Neural progenitor cell (in vitro differentiated cells): ENCODE measurements around the gene PPM1K.

Experiments
- CTCF ChIP-seq: fragments of 200-600 bp; sonication (generic); IDR thresholded peaks from 2 replicates; pipeline ENCODE4 v1.5.1; 2017; ENCODE audit warnings: antibody characterized with exemption, mild to moderate bottlenecking
- EZH2 ChIP-seq: fragments of 200-600 bp; sonication (generic); IDR thresholded peaks from 2 replicates; pipeline ENCODE4 v1.6.1; 2017; ENCODE audit warnings: antibody characterized with exemption, mild to moderate bottlenecking, moderate library complexity
- EZH2phosphoT487 ChIP-seq: fragments of 200-600 bp; sonication (generic); IDR thresholded peaks from 2 replicates; pipeline ENCODE4 v1.6.1; 2017; ENCODE audit warnings: antibody characterized with exemption

GRCh38 chr4:88320780-88321373 is 36.5 kb upstream of the PPM1K start:
- no peak for TF ChIP-seq CTCF
- TF ChIP-seq EZH2, result no peak
- no peak for TF ChIP-seq EZH2phosphoT487
